K562 (cell line): ENCODE results near the gene TTC39B. TPM values are rescaled to one million over a fixed set of nuclear protein-coding genes. Genes with fewer than 3 reads are reported as not detected.

Source experiments
- E2F5 ChIP-seq: sonication (generic); formaldehyde crosslinking; IDR thresholded peaks from 2 replicates; pipeline ENCODE4 v1.8.0; 2022; ENCODE audit warnings: mild to moderate bottlenecking, missing genetic modification reagents
- E2F8 ChIP-seq: fragments of 450-650 bp; IDR thresholded peaks from 2 replicates; pipeline ENCODE4 v1.7.1; 2018; ENCODE audit warnings: mild to moderate bottlenecking, low read depth; ENCODE audit not compliant: partially characterized antibody
- MYNN ChIP-seq, 2 experiments: sonication (generic); formaldehyde crosslinking in 1 of 2; IDR thresholded peaks; 2 replicates each; pipeline versions ENCODE4 v1.5.0 to v1.6.1; 2016 to 2020; ENCODE audit warnings: antibody characterized with exemption in 1 of 2, missing genetic modification reagents in 1 of 2
- NCOA2 ChIP-seq, 2 experiments: fragments of 450-650 bp; IDR thresholded peaks; 2 replicates each; pipeline ENCODE4 v1.6.1; 2018; ENCODE audit warnings: mild to moderate bottlenecking in 2 of 2, moderate library complexity in 1 of 2; ENCODE audit not compliant: partially characterized antibody in 2 of 2
- SIX5 ChIP-seq, 2 experiments: IDR thresholded peaks; 2 replicates each; pipeline ENCODE4 v1.6.1; 2011; ENCODE audit warnings: low read length in 2 of 2, borderline replicate concordance in 1 of 2, low read depth in 1 of 2, mild to moderate bottlenecking in 1 of 2, moderate library complexity in 1 of 2; ENCODE audit not compliant: insufficient read depth in 1 of 2
- SRF ChIP-seq, 2 experiments: fragments of 250-450, 450-650 bp in 1 of 2; sonication (Bioruptor Pico) in 1 of 2; sonication (generic) in 1 of 2; formaldehyde crosslinking; IDR thresholded peaks; 2 replicates each; pipeline versions ENCODE4 v1.5.0 to v1.5.1; 2020 to 2022; ENCODE audit warnings: mild to moderate bottlenecking in 1 of 2, missing genetic modification reagents in 1 of 2
- ZKSCAN1 ChIP-seq: fragments of 150-350 bp; IDR thresholded peaks from 2 replicates; pipeline ENCODE4 v1.6.1; 2016; ENCODE audit warnings: low read depth, low read length
- ZNF318 ChIP-seq, 2 experiments: fragments of 450-650 bp; IDR thresholded peaks; 2 replicates each; pipeline ENCODE4 v1.6.1; 2016; ENCODE audit warnings: mild to moderate bottlenecking in 2 of 2, borderline replicate concordance in 1 of 2, low read depth in 1 of 2, moderate library complexity in 1 of 2
- polyA plus RNA-seq, 8 experiments: library from polyadenylated mRNA; depleted of rRNA in 4 of 8; stranded (reverse) in 5 of 8; unstranded in 3 of 8; fragments of >200 nt; fragmentation: Nextera tagmentation in 2 of 8; fragmentation: Illumina TruSeq in 1 of 8; extraction: Ambion mirVana in 2 of 8; extraction: Trizol in 1 of 8; gene quantifications; 2 replicates each; pipeline versions ENCODE4 v1.2.1 to v1.2.3, GENCODE V29; 2011 to 2014; ENCODE audit warnings: inconsistent platforms in 1 of 8, missing spikeins in 1 of 8
- total RNA-seq, 7 experiments: library from RNA; depleted of rRNA in 6 of 7; stranded (reverse); fragments of >200 nt in 6 of 7; fragmentation: Illumina TruSeq in 2 of 7; extraction: Trizol in 2 of 7; gene quantifications; 2 replicates each; pipeline versions ENCODE4 v1.2.1 to v1.2.3, GENCODE V29; 2011 to 2021; ENCODE audit warnings: low replicate concordance in 1 of 7

Gene TTC39B
- total and polyA plus RNA-seq, 9 of the 15 experiments (the other 6 are each of a cell fraction or from before 2014, with no cell fraction given) = 0.32 to 1.2 (median 0.95) TPM

- no peak for TF ChIP-seq ZNF318 (IDR thresholded peaks at IDR 0.05; ENCODE audit: borderline replicate concordance in 1 of 2, low read depth in 1 of 2)
- no peak for TF ChIP-seq NCOA2 (IDR thresholded peaks at IDR 0.05; ENCODE audit: partially characterized antibody in 2 of 2)
- TF ChIP-seq E2F5 (CRISPR knock-in tag) = no peak
- TF ChIP-seq SIX5 (IDR thresholded peaks at IDR 0.05; ENCODE audit: borderline replicate concordance in 1 of 2, insufficient read depth in 1 of 2, low read depth in 1 of 2, low read length in 2 of 2) = no peak
- no peak for TF ChIP-seq E2F8
- no peak for TF ChIP-seq ZKSCAN1
- no peak for TF ChIP-seq SRF (CRISPR knock-in tag; IDR thresholded peaks at IDR 0.05)
- no peak for TF ChIP-seq MYNN (IDR thresholded peaks at IDR 0.05)
- TF ChIP-seq MYNN (CRISPR knock-in tag; IDR thresholded peaks at IDR 0.05) = no peak
These were observed 71.4 kb downstream of the TTC39B start (continued) for GRCh38 chr9:15235658-15236057.
